Effector CD4-positive, alpha-beta T cell (primary cell): ENCODE results near the gene ILKAP.

Source experiments
- DNase-seq: peaks from one replicate; pipeline ENCODE4 v3.0.0-alpha.2; 2020

ILKAP gene

GRCh38 chr2:238163481-238164198, 39.9 kb downstream of the ILKAP start:
- no peak for DNase-seq

GRCh38 chr2:238162846-238163441, 40.6 kb downstream of the ILKAP start:
- no peak for DNase-seq

GRCh38 chr2:238162251-238162845, 41.1 kb downstream of the ILKAP start:
- no peak for DNase-seq

- no peak for DNase-seq
Observed at GRCh38 chr2:238161291-238162051, 42.0 kb downstream of the ILKAP start.

GRCh38 chr2:238160206-238161129, 43.0 kb downstream of the ILKAP start:
- no peak for DNase-seq

- no peak for DNase-seq
Observed at GRCh38 chr2:238159661-238160205, 43.8 kb downstream of the ILKAP start.

- no peak for DNase-seq
Observed at GRCh38 chr2:238159071-238159539, 44.4 kb downstream of the ILKAP start.

GRCh38 chr2:238158509-238159070, 44.9 kb downstream of the ILKAP start, which contains the start of gene ERFE:
Gene ERFE (plus strand): TSS chr2:238158970. CDS start chr2:238159008, 38 bp downstream.
- no peak for DNase-seq

GRCh38 chr2:238158018-238158508, 45.4 kb downstream of the ILKAP start:
- DNase-seq, result no peak

GRCh38 chr2:238157506-238158017, 45.9 kb downstream of the ILKAP start:
- DNase-seq, result no peak

GRCh38 chr2:238155761-238156694, 47.5 kb downstream of the ILKAP start:
- no peak for DNase-seq

- DNase-seq, result no peak
Observed at GRCh38 chr2:238155051-238155760, 48.3 kb downstream of the ILKAP start.

GRCh38 chr2:238154570-238154969, 48.9 kb downstream of the ILKAP start:
- DNase-seq, result no peak

- no peak for DNase-seq
Observed at GRCh38 chr2:238152771-238153688, 50.5 kb downstream of the ILKAP start.

GRCh38 chr2:238151628-238152235, 51.8 kb downstream of the ILKAP start:
- no peak for DNase-seq

GRCh38 chr2:238151205-238151604, 52.3 kb downstream of the ILKAP start:
- DNase-seq, result no peak

GRCh38 chr2:238150686-238151085, 52.8 kb downstream of the ILKAP start:
- no peak for DNase-seq
